ENCODE data around the gene ANTXR1. TPM values are rescaled to one million over a fixed set of nuclear protein-coding genes. Genes with fewer than 3 reads are reported as not detected.

Gene ANTXR1
- total RNA-seq, 1 donor from 2014 or later = 144 TPM

DNA sequence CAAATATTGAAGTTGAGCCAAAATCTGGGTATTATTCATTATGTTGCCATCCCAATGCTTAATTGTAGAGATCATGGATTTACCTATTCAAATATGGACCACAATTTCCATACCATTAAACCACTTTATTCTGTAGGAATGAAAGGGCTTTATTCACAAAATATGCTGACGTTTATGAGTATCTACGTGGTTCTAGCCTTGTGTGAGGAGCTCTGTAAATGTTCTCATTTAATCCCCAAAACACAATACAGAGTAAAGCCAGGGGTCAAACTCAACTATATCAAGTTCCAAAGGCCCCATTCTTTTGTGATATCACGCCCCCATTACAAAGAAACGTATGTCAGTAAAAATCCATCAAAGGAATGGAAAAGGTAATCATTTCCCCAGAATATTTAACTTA, 61.9 kb downstream of the ANTXR1 start:
- no peak for DNase-seq (ENCODE audit: low spot score in 2 of 2, unreplicated experiment in 2 of 2)
- Mint-ChIP-seq H3K27ac (peak overlapping the region; percentile 6), H3K4me1 (peaks cover 16% of the 10 kb centered on the region), H3K9me3 (no peaks in the 10 kb centered on the region), H3K36me3 (peaks cover 38% of the 10 kb centered on the region), H3K27me3 (ENCODE audit: low read depth) (no peaks in the 10 kb centered on the region), H3K4me3 (no peak overlapping the region)
- TF ChIP-seq, protein P1, sequence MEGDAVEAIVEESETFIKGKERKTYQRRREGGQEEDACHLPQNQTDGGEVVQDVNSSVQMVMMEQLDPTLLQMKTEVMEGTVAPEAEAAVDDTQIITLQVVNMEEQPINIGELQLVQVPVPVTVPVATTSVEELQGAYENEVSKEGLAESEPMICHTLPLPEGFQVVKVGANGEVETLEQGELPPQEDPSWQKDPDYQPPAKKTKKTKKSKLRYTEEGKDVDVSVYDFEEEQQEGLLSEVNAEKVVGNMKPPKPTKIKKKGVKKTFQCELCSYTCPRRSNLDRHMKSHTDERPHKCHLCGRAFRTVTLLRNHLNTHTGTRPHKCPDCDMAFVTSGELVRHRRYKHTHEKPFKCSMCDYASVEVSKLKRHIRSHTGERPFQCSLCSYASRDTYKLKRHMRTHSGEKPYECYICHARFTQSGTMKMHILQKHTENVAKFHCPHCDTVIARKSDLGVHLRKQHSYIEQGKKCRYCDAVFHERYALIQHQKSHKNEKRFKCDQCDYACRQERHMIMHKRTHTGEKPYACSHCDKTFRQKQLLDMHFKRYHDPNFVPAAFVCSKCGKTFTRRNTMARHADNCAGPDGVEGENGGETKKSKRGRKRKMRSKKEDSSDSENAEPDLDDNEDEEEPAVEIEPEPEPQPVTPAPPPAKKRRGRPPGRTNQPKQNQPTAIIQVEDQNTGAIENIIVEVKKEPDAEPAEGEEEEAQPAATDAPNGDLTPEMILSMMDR (IDR thresholded peaks at IDR 0.05; ENCODE audit: unreplicated experiment) = no peak

DNA sequence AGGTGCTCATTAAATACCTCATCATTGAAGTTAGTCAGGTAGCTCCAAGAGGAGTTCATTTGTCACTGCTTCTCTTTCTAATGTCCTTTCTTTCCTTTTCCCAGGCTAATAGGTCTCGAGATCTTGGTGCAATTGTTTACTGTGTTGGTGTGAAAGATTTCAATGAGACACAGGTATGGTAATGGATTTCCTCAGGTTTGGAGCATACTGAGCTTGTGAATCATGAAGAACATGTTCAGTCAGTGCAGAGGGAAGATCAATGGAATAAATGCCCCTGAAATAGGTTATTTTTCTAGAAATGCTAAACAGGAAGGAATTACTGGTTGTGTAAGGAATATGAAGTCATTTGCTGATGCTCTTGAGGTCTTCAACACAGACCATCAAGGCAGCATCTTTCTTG, 62.5 kb downstream of the ANTXR1 start:
- TF ChIP-seq, protein P1 (IDR thresholded peaks at IDR 0.05; ENCODE audit: unreplicated experiment) = no peak
- Mint-ChIP-seq H3K4me3 (no peak overlapping the region), H3K9me3 (no peaks in the 10 kb centered on the region), H3K4me1 (peaks cover 17% of the 10 kb centered on the region), H3K27ac (peak overlapping the region; percentile 6), H3K36me3 (peaks cover 40% of the 10 kb centered on the region), H3K27me3 (ENCODE audit: low read depth) (no peaks in the 10 kb centered on the region)
- no peak for DNase-seq (ENCODE audit: low spot score in 2 of 2, unreplicated experiment in 2 of 2)

DNA sequence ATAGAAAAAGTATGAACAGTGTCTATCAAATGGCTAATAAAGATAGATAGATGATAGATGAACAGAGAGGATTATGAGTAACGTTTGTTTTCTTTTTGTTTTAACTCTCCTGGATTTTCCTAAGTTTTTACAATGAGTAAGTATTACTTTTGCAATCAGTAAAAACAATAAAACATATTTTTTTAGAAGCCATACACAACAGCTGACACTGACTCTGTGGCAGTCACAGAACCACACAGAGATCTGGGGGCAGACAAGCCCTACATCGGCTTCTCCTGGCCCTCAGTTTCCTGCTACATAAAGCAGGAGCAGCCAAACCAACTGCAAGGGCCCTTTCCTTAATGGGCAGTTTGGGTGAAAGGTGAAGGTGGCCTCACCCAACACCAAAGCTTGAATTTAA, 63.6 kb downstream of the ANTXR1 start:
- no peak overlapping the region for H3K4me3 Mint-ChIP-seq
- no peak for DNase-seq (ENCODE audit: low spot score in 2 of 2, unreplicated experiment in 2 of 2)
- no peaks in the 10 kb centered on the region for H3K9me3 Mint-ChIP-seq
- no peaks in the 10 kb centered on the region for H3K27me3 Mint-ChIP-seq (ENCODE audit: low read depth)
- peaks cover 50% of the 10 kb centered on the region for H3K36me3 Mint-ChIP-seq
- H3K4me1 Mint-ChIP-seq = peaks cover 17% of the 10 kb centered on the region
- H3K27ac Mint-ChIP-seq = no peak overlapping the region
- TF ChIP-seq, protein P1 (IDR thresholded peaks at IDR 0.05; ENCODE audit: unreplicated experiment) = no peak

DNA sequence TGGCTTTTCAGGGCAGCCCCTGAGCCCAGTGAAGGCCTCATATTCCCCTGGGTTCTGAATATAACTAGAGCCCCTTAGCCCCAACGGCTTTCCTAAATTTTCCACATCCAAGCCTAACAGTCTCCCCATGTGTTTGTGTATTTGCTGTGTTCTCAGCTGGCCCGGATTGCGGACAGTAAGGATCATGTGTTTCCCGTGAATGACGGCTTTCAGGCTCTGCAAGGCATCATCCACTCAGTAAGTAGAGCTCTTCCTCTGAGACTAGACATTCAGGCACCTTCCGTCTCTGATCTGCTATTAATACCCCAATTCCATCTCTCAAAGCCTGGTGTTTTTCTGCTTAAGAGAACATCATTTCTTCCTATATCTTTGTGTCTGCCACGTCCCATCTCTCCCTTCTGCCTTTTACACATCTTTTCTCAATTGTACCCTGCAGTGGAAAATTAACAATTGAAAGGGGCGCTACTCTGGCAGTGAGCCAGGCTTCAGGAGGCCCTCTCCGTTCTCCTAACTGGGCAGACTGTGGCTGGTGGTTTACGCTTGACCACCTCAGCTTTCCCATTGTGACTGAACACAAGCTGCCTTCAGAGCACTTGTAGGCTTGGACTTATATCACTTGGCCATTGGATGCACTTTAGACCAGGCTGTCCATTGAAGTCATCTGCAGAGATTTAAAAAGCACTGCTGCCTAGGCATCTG, 64.4 kb downstream of the ANTXR1 start:
- Mint-ChIP-seq H3K9me3 (no peaks in the 10 kb centered on the region), H3K36me3 (peaks cover 55% of the 10 kb centered on the region), H3K4me1 (peaks cover 17% of the 10 kb centered on the region), H3K27ac (peak overlapping the region; percentile 74), H3K27me3 (ENCODE audit: low read depth) (no peaks in the 10 kb centered on the region), H3K4me3 (no peak overlapping the region)
- no peak for DNase-seq (ENCODE audit: low spot score in 2 of 2, unreplicated experiment in 2 of 2)
- TF ChIP-seq, protein P1 (IDR thresholded peaks at IDR 0.05; ENCODE audit: unreplicated experiment) = no peak

DNA sequence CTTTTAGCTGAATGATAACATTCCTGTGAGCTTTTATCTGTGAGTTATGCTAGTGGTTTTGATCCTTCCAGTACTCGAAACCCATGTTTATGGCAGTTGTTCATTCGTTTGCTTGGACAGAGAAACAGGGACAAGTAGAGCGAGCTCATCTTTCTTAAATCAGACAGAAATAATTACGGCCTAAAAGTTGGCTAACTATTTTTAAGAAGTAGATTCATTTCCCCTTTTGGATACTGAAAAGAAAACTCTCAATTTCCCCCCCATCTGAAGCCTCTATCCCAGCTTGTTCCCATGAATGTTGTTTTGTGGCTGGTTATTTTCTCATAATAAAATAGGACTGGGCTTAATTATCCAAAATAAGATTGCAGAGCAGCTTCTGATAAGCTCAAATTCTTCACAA, 67.1 kb downstream of the ANTXR1 start:
- TF ChIP-seq, protein P1 (IDR thresholded peaks at IDR 0.05; ENCODE audit: unreplicated experiment) = no peak
- DNase-seq (ENCODE audit: low spot score in 2 of 2, unreplicated experiment in 2 of 2) = no peak
- H3K4me1 Mint-ChIP-seq = peaks cover 15% of the 10 kb centered on the region
- H3K27me3 Mint-ChIP-seq (ENCODE audit: low read depth) = no peaks in the 10 kb centered on the region
- H3K27ac Mint-ChIP-seq = no peak overlapping the region
- H3K9me3 Mint-ChIP-seq = no peaks in the 10 kb centered on the region
- no peak overlapping the region for H3K4me3 Mint-ChIP-seq
- peaks cover 56% of the 10 kb centered on the region for H3K36me3 Mint-ChIP-seq
